GM18907 (cell line): ENCODE measurements around the gene MAP3K21.

ENCODE experiments used
- ATAC-seq: cut with Tn5 transposase; IDR thresholded peaks from one replicate; pipeline ENCODE4 v1.9.1; 2021; ENCODE audit warnings: mild to moderate bottlenecking, moderate library complexity; ENCODE audit not compliant: unreplicated experiment

Gene MAP3K21

DNA sequence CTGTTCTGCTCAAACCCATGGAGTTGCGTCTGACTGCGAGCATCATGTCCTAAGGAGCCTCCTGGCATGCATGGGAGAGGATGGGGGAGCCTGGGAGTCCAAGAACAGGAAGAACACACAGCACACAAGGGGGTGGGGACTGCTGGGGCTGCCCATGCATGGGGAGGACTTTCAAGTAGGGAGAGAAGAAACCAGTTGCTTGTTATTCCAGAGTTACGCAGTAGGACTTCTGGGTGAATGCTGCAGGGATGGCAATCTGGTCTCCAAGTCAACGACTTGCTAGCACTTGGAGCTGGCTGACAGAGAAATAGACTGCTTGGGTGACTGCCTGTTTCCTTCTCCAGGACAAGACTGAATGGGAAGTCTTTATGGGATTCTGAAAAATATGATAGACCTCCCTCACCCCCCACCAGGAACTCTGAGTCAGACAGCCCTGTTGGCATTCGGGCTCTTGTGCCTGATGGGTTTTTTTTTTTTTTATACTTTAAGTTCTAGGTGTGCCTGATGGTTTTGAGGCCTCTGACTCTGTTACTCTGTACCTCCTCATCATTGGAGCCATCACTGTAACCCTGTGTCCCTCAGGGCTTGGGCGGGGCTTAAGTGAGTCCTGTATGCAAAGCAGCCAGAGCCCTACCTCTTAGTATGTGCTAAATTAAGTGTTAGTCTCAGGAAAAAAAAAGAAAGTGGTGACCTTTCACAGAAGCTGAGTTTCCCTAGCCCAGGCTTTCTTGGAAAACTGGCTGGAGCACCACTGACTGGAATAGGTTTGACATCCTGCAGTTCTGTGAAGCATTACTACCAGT lies 30.3 kb downstream of the MAP3K21 start:
- ATAC-seq = no peak

DNA sequence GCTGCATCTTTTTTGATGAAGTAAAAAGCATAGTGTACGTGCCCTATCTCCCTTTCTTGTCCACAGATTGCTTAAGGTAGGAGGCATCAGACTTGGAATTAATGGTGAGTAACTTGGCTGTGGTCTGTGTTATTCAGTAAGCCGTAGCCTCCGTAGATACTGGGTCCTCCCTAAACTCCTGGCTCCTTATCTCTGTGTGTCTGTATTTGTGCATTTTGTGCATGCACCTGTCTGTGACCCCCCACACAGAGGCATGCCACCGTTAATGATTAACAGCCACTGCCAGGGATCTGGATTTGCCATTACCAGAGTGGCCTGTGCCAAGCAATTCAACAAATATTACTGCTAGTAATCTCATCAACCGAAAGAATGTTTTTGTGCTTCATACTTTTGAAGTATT lies 31.9 kb downstream of the MAP3K21 start:
- ATAC-seq = no peak

DNA sequence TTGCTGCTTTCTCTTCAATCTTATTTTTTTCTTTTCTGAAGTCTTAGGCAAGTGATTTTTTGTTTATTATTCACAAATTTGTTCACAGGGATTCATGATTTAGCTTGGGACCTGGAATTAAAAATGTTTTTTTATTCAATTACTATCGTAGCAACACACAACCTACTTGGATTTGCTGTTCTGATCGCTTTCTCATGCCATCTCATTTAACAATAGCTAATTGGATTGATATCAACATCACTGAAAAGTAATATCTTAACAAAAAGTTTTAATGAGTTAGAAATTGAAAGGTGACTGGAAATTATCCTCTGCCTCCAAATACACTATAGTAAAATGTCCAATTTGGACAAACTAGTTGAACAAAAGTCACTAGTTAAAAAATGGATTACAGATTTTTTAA lies 32.4 kb downstream of the MAP3K21 start:
- ATAC-seq = no peak

DNA sequence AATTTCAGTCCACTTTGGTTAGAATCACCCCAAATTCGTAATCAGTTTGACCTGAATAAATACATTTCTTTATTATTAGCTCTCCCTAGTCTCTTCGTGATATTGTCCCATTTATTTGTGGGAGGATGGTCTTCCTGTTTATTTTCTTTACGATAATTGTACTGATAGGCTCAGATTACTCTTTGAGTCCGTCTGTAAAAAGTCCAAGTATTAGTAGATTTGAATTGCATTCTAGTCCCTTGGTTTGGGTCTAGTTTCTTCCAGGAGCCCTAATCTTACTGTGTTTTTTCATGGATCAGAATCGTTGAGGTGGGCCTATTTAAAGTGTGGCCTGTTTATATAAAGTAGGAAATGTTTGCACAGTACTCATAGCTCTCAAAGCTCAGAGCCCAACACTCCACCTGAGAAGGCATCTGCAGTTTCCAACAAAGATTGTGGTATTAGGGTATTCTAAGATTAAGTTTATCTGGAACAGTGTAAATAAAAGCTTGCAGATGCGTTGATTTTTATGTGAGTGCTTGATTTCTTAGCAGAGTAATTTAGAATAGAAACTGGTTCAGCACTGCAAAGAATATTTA lies 33.1 kb downstream of the MAP3K21 start:
- no peak for ATAC-seq

DNA sequence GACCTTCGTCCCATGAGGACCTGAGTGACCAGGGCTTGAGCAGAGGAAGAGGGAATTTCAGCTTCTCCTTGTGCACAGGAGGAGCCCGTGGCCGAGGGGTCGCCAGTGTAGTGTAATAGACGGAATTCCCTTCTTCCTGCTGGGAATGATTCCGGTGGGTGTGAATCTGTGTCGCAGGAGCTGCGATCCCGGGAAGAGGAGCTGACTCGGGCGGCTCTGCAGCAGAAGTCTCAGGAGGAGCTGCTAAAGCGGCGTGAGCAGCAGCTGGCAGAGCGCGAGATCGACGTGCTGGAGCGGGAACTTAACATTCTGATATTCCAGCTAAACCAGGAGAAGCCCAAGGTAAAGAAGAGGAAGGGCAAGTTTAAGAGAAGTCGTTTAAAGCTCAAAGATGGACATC lies 34.4 kb downstream of the MAP3K21 start:
- no peak for ATAC-seq

DNA sequence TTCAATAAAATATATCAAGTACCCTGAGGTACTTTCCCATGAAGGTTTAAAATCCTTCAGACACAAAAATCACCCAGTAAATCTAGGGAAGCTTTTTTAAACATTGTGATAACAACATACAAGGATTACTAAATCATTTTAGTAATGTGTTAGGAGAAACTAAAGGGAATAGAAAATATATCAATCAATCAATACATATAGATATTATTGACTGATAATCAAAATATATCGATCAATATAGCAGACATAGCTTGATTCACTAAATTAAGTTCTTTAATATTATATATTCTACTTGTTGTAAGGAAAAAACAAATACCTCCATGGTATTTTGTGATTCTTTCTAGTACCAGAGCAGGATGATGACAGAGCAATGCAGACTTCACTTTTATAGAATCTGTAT lies 35.2 kb downstream of the MAP3K21 start:
- no peak for ATAC-seq

DNA sequence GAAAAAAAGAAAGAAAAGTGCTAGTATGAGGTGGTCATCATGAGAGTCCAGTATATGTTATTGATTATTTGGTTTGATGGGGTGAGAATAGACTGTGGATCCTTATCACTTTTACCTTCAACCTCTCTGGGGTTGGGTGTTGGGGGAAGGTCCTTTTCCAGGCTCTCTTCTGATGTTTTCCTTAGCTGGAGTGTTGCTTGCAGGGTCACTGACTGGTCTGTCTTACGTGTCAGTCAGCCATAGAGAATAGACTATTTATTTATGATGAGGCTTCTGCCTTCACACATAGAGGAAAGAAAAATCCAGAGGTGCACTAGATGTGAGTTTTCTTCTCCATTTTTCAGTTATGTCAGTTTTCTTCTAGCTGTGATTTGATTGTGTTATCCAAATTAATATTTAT lies 36.5 kb downstream of the MAP3K21 start:
- no peak for ATAC-seq

DNA sequence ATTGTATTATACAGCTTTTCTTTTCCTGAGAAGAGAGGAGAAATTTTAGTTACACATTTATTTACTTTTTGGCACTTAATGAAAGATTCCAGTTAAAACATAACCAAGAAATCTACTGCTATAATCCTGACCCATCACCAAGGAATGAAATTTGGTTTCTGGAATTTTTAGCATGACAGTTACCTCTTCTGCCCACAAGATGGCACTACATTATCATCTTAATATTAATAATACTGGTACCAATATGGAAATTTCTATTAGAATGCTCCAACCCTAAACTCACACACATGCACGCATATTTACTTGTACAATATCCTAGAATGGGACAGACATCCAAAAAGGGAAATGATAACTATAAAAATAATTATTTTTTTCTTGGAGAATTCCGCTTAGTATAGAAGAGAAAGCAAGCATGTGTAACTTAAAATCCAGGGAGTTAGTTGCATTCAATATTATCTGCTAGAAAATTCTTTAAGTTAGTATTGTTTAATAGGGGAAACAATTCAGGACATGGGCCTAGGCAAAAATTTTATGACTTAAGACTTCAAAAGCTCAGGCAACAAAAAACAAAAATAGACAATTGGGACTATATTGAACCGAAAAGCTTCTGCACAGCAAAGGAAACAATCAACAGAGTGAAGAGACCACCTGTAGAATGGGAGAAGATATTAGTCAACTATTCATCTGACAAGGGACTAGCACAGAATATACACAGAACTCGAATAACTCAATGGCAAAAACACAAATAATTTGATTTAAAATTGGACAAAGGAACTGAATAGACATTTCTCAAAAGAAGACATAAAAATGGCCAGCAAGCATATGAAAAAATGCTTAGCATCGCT lies 37.4 kb downstream of the MAP3K21 start:
- no peak for ATAC-seq

DNA sequence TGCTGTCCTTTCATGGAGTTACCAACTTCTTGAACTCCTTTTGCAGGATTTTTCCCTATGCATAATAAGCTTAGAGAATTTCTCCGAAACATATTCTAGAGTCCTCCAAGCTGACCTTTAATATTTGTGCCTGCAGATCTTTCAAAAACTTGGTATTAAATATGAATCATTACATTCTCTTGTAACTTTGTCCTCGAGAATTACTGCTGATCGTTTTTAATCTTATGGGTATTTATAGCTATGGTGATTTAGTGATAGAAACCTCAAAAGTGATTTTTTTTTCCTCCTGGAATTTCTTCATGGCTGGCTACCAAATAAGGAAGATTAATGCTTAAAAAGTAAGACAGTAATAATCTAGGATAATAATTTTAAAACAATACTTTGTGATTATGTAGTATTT lies 39.1 kb downstream of the MAP3K21 start:
- no peak for ATAC-seq

DNA sequence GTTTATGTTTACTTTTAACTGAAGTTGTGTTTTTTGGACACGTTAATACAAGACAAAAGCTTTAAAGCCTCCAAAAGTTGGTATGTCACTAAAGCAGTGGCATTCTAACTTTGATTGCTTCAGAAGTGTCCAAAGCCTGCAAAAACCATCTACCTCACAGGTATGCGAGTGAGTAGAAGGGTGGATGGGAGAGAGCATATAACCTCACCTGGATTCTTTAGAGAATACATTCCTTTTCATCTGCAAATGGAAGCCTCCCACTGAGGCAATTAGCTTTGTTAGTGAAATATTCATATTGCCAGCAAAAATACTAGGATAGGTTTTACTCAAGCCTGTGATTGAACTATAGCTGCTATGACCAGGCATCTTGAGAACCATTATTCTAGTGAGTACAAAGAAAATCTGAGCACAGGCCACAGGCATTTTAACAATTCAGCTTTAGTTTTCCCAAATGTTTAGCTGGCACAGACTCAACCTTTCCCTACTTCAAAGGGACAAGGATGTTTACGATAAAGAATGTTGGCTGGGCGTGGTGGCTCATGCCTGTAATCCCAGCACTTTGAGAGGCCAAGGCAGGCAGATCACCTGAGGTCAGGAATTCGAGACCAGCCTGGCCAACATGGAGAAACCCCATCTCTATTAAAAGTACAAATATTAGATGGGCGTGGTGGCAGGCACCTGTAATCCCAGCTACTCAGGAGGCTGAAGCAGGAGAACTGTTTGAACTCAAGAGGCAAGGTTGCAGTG lies 39.7 kb downstream of the MAP3K21 start:
- ATAC-seq = no peak

DNA sequence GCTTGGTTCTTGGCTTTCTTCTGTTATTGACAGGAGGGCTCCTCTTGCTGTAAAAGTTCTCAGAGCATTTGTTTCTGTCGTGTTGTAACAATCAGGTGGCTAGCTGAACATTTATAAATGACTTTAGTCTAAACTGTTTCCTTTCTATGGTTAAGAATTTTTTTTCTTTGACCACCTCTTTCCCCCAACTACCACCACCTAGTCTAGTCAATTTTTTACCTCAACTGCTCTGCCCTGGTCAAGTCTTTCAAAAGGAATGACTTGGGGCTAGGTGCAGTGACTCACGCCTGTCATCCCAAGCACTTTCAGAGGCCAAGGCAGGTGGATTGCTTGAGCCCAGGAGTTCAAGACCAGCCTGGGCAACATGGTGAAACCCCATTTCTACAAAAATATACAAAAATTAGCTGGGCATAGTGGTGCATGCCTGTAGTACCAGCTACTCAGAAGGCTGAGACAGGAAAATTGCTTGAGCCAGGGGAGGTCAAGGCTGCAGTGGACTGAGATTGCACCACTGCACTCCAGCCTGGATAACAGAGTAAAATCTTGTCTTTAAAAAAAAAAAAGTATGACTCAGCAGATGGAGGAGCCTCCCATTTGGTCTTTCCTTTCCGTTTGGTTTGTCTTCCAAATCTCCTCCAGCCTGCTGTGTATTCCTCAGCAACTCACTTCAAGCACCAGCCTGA lies 40.7 kb downstream of the MAP3K21 start:
- no peak for ATAC-seq

DNA sequence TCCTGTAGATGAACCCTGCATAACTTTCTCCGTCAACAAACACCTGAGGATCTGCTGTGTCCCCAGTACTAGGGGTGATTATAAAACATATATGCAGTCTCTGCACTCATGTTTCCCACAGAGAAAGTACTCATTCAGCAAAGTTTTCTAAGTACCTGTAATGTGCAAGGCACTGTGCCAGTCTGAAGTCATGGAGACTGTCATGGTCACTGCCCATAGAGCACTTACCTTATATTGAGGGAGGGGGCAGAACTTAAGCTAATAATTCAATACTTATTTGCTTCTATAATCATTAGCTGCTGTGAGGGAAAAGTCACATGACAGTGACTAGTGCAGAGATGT lies 41.2 kb downstream of the MAP3K21 start:
- no peak for ATAC-seq

DNA sequence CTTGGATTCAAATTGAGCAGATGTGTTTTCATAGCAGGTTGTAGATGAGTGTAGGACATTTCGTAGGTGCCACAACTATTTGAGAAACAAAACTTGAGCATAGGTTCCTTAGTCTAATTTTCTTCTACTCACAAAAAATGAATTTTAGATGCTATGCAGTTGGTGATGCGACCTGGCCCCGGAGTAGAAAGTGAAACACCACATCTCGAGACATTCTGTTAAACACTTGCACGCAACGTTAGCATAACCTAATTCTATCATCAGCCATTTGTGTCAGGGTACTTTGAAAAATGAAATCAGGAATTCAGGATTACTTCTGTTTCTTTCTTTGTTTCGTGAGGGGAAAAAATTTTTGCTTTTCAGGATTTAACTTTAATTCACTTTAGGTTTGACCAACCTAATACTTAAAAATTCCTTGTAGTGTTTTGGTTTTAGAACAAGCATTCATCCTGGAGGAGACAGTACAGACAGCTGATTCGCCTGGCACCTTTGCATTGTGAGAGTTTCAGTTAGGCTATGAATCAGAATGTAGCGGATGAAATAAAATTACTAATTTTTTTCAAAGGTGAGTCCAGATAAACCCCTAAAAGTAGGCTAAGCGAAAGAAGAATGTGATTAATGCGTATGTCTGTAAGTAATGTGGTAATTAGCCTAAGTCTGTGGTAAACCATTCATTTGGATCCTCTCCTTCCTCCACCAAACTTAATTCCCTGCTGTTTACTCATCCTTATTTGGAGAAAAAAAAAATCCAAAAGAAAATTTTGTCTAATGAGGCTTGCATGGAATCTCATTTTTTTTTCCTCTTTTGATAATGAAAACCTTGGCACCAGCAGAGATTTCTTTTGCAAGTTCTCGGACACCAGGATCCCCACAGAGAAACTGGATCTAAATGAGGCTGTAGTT lies 44.9 kb downstream of the MAP3K21 start:
- no peak for ATAC-seq

DNA sequence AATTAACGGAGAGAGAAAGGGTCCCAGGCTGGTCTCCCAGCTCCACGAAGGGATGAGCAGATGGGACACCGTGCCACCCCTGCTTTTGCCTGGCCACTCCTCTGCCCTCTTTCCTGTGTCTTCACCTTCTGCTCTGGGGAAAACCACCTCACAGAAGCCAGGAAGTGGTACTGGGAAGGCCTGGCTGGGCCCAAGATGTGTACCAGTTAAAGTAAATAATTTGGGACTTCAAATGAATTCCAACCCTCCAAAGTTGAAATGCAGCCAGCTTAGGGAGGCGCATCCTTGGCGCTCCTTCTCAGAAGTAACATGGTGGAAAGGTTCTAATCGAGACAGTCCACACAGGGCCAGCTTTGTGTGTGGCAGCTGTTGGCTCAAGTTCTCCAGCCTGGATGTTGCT lies 45.7 kb downstream of the MAP3K21 start:
- no peak for ATAC-seq

DNA sequence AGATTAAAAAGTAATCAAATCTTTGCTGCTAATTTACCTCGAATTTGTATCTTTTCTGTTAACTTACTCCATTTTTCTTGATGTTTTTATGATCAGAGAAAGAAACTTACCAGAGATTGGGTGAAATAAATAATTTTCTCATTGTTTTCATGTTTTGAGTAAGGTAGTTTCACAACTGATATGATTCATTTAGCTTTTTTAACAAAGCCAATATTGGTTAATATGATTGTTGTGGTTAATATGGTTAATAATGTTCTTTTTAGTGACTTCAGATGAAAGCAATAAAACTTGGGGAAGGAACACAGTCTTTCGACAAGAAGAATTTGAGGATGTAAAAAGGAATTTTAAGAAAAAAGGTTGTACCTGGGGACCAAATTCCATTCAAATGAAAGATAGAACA lies 48.1 kb downstream of the MAP3K21 start:
- ATAC-seq = no peak

DNA sequence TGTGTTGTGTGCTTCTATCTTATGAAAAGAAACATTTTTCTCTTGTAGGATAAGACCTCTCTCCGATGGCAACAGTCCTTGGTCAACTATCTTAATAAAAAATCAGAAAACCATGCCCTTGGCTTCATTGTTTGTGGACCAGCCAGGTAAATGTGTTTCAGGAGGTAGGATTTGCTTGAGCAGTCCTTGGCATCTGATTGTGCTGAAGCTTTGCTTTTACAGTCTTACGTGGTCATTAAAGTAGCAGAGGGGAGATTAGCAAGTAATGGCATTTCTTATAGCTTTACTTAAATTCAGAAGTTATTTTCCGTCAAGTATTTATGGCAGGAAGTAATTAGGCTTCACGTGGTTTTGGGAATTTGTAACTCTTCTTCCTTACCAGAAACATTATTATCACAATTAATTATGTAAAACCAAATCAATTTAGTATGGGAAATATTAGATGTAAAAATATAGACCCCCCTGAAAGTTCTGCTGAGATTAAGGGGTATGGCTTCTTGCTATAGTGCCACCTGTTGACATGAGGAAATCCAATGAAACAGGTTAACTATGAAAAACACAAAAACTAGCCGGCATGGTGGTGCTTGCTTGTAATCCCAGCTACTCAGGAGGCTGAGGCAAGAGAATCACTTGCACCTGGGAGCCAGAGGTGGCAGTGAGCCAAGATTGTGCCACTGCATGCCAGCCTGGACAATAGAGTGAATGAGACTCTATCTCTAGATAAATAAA lies 49.0 kb downstream of the MAP3K21 start:
- ATAC-seq = no peak

DNA sequence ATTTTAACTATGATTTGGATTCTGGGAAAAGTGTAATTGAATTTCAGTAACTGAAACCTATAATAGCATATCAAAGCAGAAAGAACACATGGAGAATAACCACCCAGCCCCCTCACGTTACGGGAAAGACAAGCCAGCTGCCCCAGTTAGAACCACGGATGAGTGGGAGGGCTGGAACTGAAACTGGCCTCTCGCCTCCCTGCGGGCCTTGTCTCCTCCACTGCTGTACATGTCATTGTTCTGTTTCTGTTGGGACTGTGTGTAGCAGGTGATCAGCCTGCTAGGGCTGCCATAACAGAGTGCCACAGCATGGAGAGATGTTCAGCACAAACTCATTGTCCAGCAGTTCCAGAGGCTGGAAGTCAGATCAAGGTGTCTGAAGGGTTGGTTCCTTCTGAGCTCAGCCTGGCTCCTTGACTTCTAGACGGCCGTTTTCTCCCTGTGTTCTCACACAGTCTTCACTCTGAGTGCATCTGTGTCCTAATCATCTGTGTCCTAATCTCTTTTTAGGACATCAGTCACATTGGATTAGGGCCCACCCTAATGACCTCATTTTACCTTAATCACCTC lies 52.4 kb downstream of the MAP3K21 start:
- ATAC-seq = no peak

DNA sequence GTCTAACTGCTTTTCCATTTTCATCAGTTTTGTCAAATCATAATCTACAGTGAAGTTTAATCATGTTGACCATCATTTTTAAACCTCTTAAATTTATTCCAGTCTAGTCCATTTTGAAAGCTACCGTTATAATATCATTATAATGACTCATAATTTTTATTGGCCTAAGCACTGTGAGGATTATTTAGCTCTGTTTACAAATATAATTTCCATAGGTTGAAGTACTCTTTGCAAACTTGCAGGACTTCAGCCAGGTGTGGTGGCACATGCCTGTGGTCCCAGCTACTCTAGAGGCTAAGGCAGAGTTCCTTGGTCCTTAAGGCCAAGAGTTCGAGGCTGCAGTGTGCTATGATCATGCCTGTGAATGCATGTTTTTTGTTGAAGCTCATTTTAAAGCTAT lies 54.3 kb downstream of the MAP3K21 start:
- ATAC-seq = no peak

DNA sequence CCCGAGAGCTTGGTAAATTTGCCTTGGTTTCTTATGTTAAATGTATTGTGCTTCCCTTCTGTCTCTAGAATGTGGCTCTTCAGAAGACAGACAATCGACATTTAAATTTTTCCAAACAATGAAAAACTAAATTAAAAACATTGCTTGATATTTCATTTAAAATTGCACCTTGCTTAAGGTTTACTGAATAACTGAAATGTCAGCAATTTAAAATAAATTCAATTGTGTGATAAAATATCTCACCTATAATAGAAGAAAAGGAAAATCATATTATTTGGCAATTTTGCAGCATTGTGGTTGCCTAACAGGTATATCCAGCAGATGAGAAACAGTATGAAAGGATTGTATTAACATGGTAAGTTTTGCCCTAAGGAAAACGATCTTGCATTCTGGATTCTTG lies 56.5 kb downstream of the MAP3K21 start:
- no peak for ATAC-seq
